ENCODE measurements around the gene ACIN1. TPM values are rescaled to one million over a fixed set of nuclear protein-coding genes. Genes with fewer than 3 reads are reported as not detected.

ACIN1 gene, protein sequence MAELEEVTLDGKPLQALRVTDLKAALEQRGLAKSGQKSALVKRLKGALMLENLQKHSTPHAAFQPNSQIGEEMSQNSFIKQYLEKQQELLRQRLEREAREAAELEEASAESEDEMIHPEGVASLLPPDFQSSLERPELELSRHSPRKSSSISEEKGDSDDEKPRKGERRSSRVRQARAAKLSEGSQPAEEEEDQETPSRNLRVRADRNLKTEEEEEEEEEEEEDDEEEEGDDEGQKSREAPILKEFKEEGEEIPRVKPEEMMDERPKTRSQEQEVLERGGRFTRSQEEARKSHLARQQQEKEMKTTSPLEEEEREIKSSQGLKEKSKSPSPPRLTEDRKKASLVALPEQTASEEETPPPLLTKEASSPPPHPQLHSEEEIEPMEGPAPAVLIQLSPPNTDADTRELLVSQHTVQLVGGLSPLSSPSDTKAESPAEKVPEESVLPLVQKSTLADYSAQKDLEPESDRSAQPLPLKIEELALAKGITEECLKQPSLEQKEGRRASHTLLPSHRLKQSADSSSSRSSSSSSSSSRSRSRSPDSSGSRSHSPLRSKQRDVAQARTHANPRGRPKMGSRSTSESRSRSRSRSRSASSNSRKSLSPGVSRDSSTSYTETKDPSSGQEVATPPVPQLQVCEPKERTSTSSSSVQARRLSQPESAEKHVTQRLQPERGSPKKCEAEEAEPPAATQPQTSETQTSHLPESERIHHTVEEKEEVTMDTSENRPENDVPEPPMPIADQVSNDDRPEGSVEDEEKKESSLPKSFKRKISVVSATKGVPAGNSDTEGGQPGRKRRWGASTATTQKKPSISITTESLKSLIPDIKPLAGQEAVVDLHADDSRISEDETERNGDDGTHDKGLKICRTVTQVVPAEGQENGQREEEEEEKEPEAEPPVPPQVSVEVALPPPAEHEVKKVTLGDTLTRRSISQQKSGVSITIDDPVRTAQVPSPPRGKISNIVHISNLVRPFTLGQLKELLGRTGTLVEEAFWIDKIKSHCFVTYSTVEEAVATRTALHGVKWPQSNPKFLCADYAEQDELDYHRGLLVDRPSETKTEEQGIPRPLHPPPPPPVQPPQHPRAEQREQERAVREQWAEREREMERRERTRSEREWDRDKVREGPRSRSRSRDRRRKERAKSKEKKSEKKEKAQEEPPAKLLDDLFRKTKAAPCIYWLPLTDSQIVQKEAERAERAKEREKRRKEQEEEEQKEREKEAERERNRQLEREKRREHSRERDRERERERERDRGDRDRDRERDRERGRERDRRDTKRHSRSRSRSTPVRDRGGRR
- total RNA-seq (ENCODE audit: low replicate concordance), result 184 and 215 TPM in 2 replicates

DNA sequence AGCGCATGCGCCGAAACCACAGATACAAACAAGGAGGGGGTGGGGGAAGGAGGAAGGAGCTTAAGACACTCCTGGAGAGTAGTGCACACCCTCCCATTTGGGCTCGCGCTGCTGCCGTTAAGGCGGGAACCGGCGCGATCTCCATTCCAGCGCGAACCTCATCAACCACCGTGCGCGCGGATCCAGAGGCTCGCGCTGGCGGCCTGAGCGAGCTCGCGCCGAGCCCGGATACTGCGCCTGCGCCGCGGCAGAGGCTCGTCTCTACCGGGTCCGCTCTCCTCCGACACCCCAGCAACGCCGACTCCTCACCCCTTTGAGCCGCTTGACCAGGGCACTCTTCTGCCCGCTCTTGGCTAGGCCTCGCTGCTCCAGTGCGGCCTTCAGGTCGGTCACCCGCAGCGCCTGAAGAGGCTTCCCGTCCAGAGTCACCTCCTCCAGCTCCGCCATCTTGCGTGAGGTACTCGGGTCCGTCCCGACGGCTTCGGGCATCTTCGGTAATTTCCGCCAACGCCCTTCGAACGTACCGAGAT, at the start of gene ACIN1:
Gene ACIN1, minus strand, starts transcription at position 471 of the 530 bp plus-strand sequence. Its CDS starts 24 bp downstream, at position 447.
- peak; percentile 96 for DNase-seq (ENCODE audit: low spot score)
- Mint-ChIP-seq H3K36me3 (peaks cover 25% of the 10 kb centered on the region), H3K4me1 (peaks cover 20% of the 10 kb centered on the region), H3K27ac (no peak within 1 kb of the TSS), H3K4me3 (no peak within 1 kb of the TSS), H3K27me3 (ENCODE audit: insufficient read depth, low read depth) (no peaks in the 10 kb centered on the region), H3K9me3 (no peaks in the 10 kb centered on the region)
- Histone ChIP-seq H3K27me3 (no peaks in the 10 kb centered on the region), H3K36me3 (peaks cover 11% of the 10 kb centered on the region), H4K20me1 (ENCODE audit: low read depth) (peaks cover 51% of the 10 kb centered on the region), H3K79me2 (ENCODE audit: low read depth) (peaks cover 86% of the 10 kb centered on the region), H3K27ac (peak within 1 kb of the TSS; percentile 94), H3K9me3 (ENCODE audit: low read depth) (no peaks in the 10 kb centered on the region), H3K4me2 (peak within 1 kb of the TSS; percentile 97), H2AFZ (replicated peaks) (peak within 1 kb of the TSS; percentile 98), H3K4me1 (peaks cover 14% of the 10 kb centered on the region), H3F3A (ENCODE audit: low read depth) (peaks cover 35% of the 10 kb centered on the region), H3K9ac (peak within 1 kb of the TSS; percentile 97), H3K4me3 (peak within 1 kb of the TSS; percentile 92)
- TF ChIP-seq EZH2phosphoT487 (IDR thresholded peaks at IDR 0.05), result no peak
- TF ChIP-seq, protein P1, sequence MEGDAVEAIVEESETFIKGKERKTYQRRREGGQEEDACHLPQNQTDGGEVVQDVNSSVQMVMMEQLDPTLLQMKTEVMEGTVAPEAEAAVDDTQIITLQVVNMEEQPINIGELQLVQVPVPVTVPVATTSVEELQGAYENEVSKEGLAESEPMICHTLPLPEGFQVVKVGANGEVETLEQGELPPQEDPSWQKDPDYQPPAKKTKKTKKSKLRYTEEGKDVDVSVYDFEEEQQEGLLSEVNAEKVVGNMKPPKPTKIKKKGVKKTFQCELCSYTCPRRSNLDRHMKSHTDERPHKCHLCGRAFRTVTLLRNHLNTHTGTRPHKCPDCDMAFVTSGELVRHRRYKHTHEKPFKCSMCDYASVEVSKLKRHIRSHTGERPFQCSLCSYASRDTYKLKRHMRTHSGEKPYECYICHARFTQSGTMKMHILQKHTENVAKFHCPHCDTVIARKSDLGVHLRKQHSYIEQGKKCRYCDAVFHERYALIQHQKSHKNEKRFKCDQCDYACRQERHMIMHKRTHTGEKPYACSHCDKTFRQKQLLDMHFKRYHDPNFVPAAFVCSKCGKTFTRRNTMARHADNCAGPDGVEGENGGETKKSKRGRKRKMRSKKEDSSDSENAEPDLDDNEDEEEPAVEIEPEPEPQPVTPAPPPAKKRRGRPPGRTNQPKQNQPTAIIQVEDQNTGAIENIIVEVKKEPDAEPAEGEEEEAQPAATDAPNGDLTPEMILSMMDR (IDR thresholded peaks at IDR 0.05), result no peak
- TF ChIP-seq EZH2 (IDR thresholded peaks at IDR 0.05), result no peak

DNA sequence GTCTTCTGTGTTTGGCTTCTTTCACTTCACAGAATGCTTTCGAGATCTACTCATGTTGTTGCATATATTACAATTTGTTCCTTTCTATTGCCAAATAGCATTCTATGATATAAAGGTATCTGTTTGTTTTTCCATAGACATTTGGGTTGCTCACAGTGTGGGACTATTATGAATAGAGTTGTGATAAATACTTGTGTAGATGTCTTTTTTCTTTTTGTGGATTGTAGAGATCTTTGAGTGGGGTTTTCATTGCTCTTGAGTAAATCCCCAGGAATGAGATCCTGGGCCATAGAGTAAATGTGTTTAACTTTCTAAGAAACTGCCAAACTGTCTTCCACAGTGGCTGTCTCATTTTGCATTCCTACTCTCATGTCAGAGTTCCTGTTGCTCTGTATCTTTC, 49.0 kb upstream of the ACIN1 start:
- Histone ChIP-seq H3F3A (ENCODE audit: low read depth) (peaks cover 4% of the 10 kb centered on the region), H3K27ac (no peak overlapping the region), H3K79me2 (ENCODE audit: low read depth) (no peaks in the 10 kb centered on the region), H3K4me2 (no peak overlapping the region), H3K36me3 (no peaks in the 10 kb centered on the region), H4K20me1 (ENCODE audit: low read depth) (peaks cover 10% of the 10 kb centered on the region), H3K4me3 (no peak overlapping the region), H2AFZ (replicated peaks) (no peak overlapping the region), H3K4me1 (peaks cover 10% of the 10 kb centered on the region), H3K9me3 (ENCODE audit: low read depth) (no peaks in the 10 kb centered on the region), H3K27me3 (no peaks in the 10 kb centered on the region), H3K9ac (no peak overlapping the region)
- peaks cover 40% of the 10 kb centered on the region for H3K36me3 Mint-ChIP-seq
- TF ChIP-seq EZH2phosphoT487 (IDR thresholded peaks at IDR 0.05) (no peak), EZH2 (IDR thresholded peaks at IDR 0.05) (no peak)
- TF ChIP-seq, protein P1 (IDR thresholded peaks at IDR 0.05), result no peak
- no peak overlapping the region for H3K4me3 Mint-ChIP-seq
- DNase-seq (ENCODE audit: low spot score), result no peak
- H3K27me3 Mint-ChIP-seq (ENCODE audit: insufficient read depth, low read depth), result peaks cover 6% of the 10 kb centered on the region
- peaks cover 4% of the 10 kb centered on the region for H3K9me3 Mint-ChIP-seq
- H3K4me1 Mint-ChIP-seq, result peaks cover 20% of the 10 kb centered on the region
- no peak overlapping the region for H3K27ac Mint-ChIP-seq

DNA sequence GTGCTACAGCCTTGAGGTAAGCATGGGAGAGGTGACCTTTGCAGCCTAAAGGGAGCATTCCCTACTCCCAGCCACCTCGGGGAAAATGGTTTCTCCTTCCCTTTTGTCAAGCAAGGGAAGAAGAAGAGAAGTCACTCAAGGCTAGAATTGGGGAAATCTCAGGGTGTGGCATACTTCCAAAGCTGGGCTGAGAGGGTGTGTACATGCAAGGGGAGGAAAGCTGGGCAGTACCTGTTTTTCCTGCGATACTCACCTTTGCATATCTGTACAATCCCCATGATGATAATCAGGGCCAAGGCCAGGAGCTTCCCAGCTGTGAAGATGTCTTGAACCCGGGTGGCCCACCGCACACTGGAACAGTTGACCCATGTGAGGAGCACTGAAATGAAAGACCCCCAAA, 47.9 kb upstream of the ACIN1 start:
- Histone ChIP-seq H3K4me2 (no peak overlapping the region), H4K20me1 (ENCODE audit: low read depth) (peaks cover 10% of the 10 kb centered on the region), H3K36me3 (no peaks in the 10 kb centered on the region), H2AFZ (replicated peaks) (no peak overlapping the region), H3K27ac (no peak overlapping the region), H3F3A (ENCODE audit: low read depth) (peaks cover 4% of the 10 kb centered on the region), H3K9ac (no peak overlapping the region), H3K9me3 (ENCODE audit: low read depth) (no peaks in the 10 kb centered on the region), H3K27me3 (no peaks in the 10 kb centered on the region), H3K4me1 (peaks cover 10% of the 10 kb centered on the region), H3K79me2 (ENCODE audit: low read depth) (no peaks in the 10 kb centered on the region), H3K4me3 (no peak overlapping the region)
- Mint-ChIP-seq H3K27me3 (ENCODE audit: insufficient read depth, low read depth) (peaks cover 6% of the 10 kb centered on the region), H3K4me1 (peaks cover 20% of the 10 kb centered on the region), H3K36me3 (peaks cover 39% of the 10 kb centered on the region), H3K4me3 (no peak overlapping the region), H3K27ac (no peak overlapping the region), H3K9me3 (no peaks in the 10 kb centered on the region)
- TF ChIP-seq, protein P1 (IDR thresholded peaks at IDR 0.05), result no peak
- no peak for TF ChIP-seq EZH2 (IDR thresholded peaks at IDR 0.05)
- no peak for TF ChIP-seq EZH2phosphoT487 (IDR thresholded peaks at IDR 0.05)
- no peak for DNase-seq (ENCODE audit: low spot score)

Measured in neural progenitor cell (in vitro differentiated cells).